ENCODE results near the gene KAZALD1.

Gene KAZALD1

DNA sequence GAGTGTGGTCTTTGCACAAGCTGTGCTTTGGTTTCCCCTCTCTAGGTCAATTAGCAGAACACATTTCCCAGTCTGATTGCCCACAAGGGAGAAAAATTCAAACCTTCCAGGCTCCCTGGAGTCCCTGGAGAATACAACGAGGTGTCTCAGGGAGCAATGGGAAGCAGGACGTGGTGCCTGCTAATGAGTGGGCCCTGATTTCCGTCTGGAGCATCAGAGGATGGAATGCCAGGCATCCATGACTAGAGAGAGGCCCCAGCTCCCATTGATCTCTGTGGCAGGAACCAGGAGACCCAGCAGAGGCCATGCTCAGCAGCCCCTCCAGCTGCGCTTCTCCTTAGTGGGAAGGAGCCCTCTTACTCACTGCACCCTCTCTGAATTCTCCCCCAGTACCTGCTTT, 36.1 kb downstream of the KAZALD1 start:
- intact Hi-C loops (cut with DNase I; ENCODE audit: low total_unique reads) = no loop called here
- H3K4me3 ChIP-seq = no peak overlapping the region
- H3K36me3 ChIP-seq = no peaks in the 10 kb centered on the region
- no peaks in the 10 kb centered on the region for H3K9me3 ChIP-seq
- H3K27me3 ChIP-seq = peaks cover 0 to 90% of the 10 kb centered on the region in 2 donors
- H3K27ac ChIP-seq = no peak overlapping the region
- TF ChIP-seq CTCF (IDR thresholded peaks at IDR 0.05) = no peak
- H3K4me1 ChIP-seq = no peaks in the 10 kb centered on the region
- DNase-seq = no peak

- Histone ChIP-seq H3K27me3 (peaks cover 0 to 80% of the 10 kb centered on the region in 2 donors), H3K4me1 (no peaks in the 10 kb centered on the region), H3K27ac (no peak overlapping the region), H3K36me3 (no peaks in the 10 kb centered on the region), H3K4me3 (no peak overlapping the region), H3K9me3 (no peaks in the 10 kb centered on the region)
- intact Hi-C loops (cut with DNase I; ENCODE audit: low total_unique reads) = no loop called here
- no peak for DNase-seq
- no peak for TF ChIP-seq CTCF (IDR thresholded peaks at IDR 0.05)
Observed at GRCh38 chr10:101099901-101100300, 38.1 kb downstream of the KAZALD1 start.

GRCh38 chr10:101101372-101101881, 39.6 kb downstream of the KAZALD1 start:
- Histone ChIP-seq H3K4me1 (no peaks in the 10 kb centered on the region), H3K4me3 (no peak overlapping the region), H3K9me3 (no peaks in the 10 kb centered on the region), H3K36me3 (no peaks in the 10 kb centered on the region), H3K27ac (no peak overlapping the region), H3K27me3 (peaks cover 0 to 70% of the 10 kb centered on the region in 2 donors)
- DNase-seq = no peak
- intact Hi-C loops (cut with DNase I; ENCODE audit: low total_unique reads) = no loop called here
- TF ChIP-seq CTCF (IDR thresholded peaks at IDR 0.05) = no peak

GRCh38 chr10:101103430-101103829, 41.6 kb downstream of the KAZALD1 start:
- peaks cover 0 to 65% of the 10 kb centered on the region in 2 donors for H3K27me3 ChIP-seq
- H3K4me3 ChIP-seq = no peak overlapping the region
- H3K9me3 ChIP-seq = no peaks in the 10 kb centered on the region
- H3K36me3 ChIP-seq = no peaks in the 10 kb centered on the region
- no peak overlapping the region for H3K27ac ChIP-seq
- no peaks in the 10 kb centered on the region for H3K4me1 ChIP-seq
- no peak for TF ChIP-seq CTCF (IDR thresholded peaks at IDR 0.05)
- intact Hi-C loops (cut with DNase I; ENCODE audit: low total_unique reads) = no loop called here
- DNase-seq = no peak

DNA sequence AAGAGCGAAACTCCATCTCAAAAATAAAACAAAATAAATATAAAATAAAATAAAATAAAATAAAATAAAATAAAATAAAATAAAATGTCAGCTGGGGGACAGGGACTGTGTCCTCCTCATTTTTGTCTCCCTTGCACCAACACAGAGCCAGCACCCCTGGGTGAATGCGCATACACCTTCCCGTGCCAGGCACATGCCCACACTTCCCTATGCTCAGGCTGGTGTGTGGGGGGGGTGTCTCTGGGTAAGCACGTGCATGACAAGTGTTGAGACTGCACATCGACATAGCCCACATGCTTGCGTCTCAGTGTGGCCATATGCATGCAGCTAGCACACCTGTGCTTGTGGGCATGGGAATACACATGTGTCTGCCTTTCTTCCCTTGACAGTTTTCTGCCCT, 44.6 kb downstream of the KAZALD1 start:
- Histone ChIP-seq H3K4me3 (no peak overlapping the region), H3K9me3 (no peaks in the 10 kb centered on the region), H3K27ac (no peak overlapping the region), H3K27me3 (peaks cover 0 to 59% of the 10 kb centered on the region in 2 donors), H3K4me1 (no peaks in the 10 kb centered on the region), H3K36me3 (no peaks in the 10 kb centered on the region)
- no peak for TF ChIP-seq CTCF (IDR thresholded peaks at IDR 0.05)
- intact Hi-C loops (cut with DNase I; ENCODE audit: low total_unique reads) = no loop called here
- no peak for DNase-seq

GRCh38 chr10:101107771-101108170, 46.0 kb downstream of the KAZALD1 start:
- H3K27me3 ChIP-seq = peaks cover 0 to 60% of the 10 kb centered on the region in 2 donors
- TF ChIP-seq CTCF (IDR thresholded peaks at IDR 0.05) = no peak
- no peak overlapping the region for H3K4me3 ChIP-seq
- intact Hi-C loops (cut with DNase I; ENCODE audit: low total_unique reads) = no loop called here
- H3K36me3 ChIP-seq = no peaks in the 10 kb centered on the region
- no peaks in the 10 kb centered on the region for H3K4me1 ChIP-seq
- H3K9me3 ChIP-seq = no peaks in the 10 kb centered on the region
- no peak overlapping the region for H3K27ac ChIP-seq
- DNase-seq = no peak
